Fibroblast of lung (primary cell): ENCODE data around the gene SAYSD1. TPM values are rescaled to one million over a fixed set of nuclear protein-coding genes. Genes with fewer than 3 reads are reported as not detected.

Source experiments
- DNase-seq, 2 donors: peaks; one replicate each; pipeline versions ENCODE4 v3.0.0 to v3.0.0-alpha.2; 2010; ENCODE audit warnings: low read depth in 2 of 2
- H2AFZ ChIP-seq: 2 replicates; pipeline ENCODE4 v1.5.1; 2012; ENCODE audit warnings: low read length, control low read depth, inconsistent platforms
- H3K27ac ChIP-seq: 2 replicates; pipeline ENCODE4 v1.5.1; 2011; ENCODE audit warnings: low read length, control low read depth; ENCODE audit not compliant: insufficient read depth
- H3K27me3 ChIP-seq: 2 replicates; pipeline ENCODE4 v1.5.1; 2011; ENCODE audit warnings: mild to moderate bottlenecking, low read length; ENCODE audit not compliant: control insufficient read depth, insufficient read depth
- H3K36me3 ChIP-seq: 2 replicates; pipeline ENCODE4 v1.5.1; 2011; ENCODE audit warnings: low read length; ENCODE audit not compliant: control insufficient read depth, insufficient read depth
- H3K4me1 ChIP-seq: 2 replicates; pipeline ENCODE4 v1.5.1; 2011; ENCODE audit warnings: low read length; ENCODE audit not compliant: control insufficient read depth, insufficient read depth; ENCODE audit errors: extremely low read depth
- H3K4me2 ChIP-seq: 2 replicates; pipeline ENCODE4 v1.5.1; 2011; ENCODE audit warnings: low read length, control low read depth; ENCODE audit not compliant: insufficient read depth; ENCODE audit errors: extremely low read depth
- H3K4me3 ChIP-seq, 4 experiments: fragments of 200-600 bp in 1 of 4; sonication (generic) in 1 of 4; replicated peaks in 1 of 4; 2 replicates each; pipeline ENCODE4 v1.5.1; 2011 to 2016; ENCODE audit warnings: low read length in 4 of 4, low read depth in 3 of 4, mild to moderate bottlenecking in 3 of 4, control low read depth in 2 of 4, inconsistent platforms in 1 of 4, mixed read lengths in 1 of 4; ENCODE audit not compliant: insufficient read depth in 1 of 4; ENCODE audit errors: control extremely low read depth in 1 of 4
- H3K79me2 ChIP-seq: 2 replicates; pipeline ENCODE4 v1.5.1; 2012; ENCODE audit warnings: mild to moderate bottlenecking, low read length, inconsistent platforms; ENCODE audit not compliant: control insufficient read depth, insufficient read depth
- H3K9ac ChIP-seq: 2 replicates; pipeline ENCODE4 v1.5.1; 2011; ENCODE audit warnings: mild to moderate bottlenecking, low read length, control low read depth; ENCODE audit not compliant: insufficient read depth
- H3K9me3 ChIP-seq: 2 replicates; pipeline ENCODE4 v1.5.1; 2012; ENCODE audit warnings: low read depth, low read length; ENCODE audit not compliant: control insufficient read depth, insufficient read depth
- H4K20me1 ChIP-seq: 2 replicates; pipeline ENCODE4 v1.5.1; 2011; ENCODE audit warnings: low read length; ENCODE audit not compliant: control insufficient read depth, insufficient read depth; ENCODE audit errors: extremely low read depth
- EZH2 ChIP-seq: IDR thresholded peaks from 2 replicates; pipeline ENCODE4 v1.5.1; 2012; ENCODE audit warnings: low read length, control low read depth, mild to moderate bottlenecking; ENCODE audit errors: missing control alignments
- polyA plus RNA-seq, 2 donors: library from polyadenylated mRNA; depleted of rRNA in 1 of 2; stranded (reverse) in 1 of 2; unstranded in 1 of 2; fragments of >200 nt; gene quantifications; 2 replicates each; pipeline ENCODE4 v1.2.1, GENCODE V29; 2011 to 2012; ENCODE audit warnings: missing spikeins in 1 of 2
- total RNA-seq: library from RNA; depleted of rRNA; stranded (reverse); fragments of >200 nt; gene quantifications from 2 replicates; pipeline ENCODE4 v1.2.1, GENCODE V29; 2014
- TF ChIP-seq, protein P1 (sequence below), 2 donors: IDR thresholded peaks in 1 of 2; conservative IDR thresholded peaks in 1 of 2; 1 replicate in 1 of 2; 2 replicates in 1 of 2; pipeline ENCODE4 v1.5.1; 2011 to 2012; ENCODE audit warnings: low read length in 2 of 2, control low read depth in 1 of 2, inconsistent platforms in 1 of 2, low read depth in 1 of 2, mild to moderate bottlenecking in 1 of 2

The SAYSD1 gene
- total and polyA plus RNA-seq, 2 donors (not counting 1 experiment from before 2014, with no cell fraction given) = 11.9 to 13.9 TPM

DNA sequence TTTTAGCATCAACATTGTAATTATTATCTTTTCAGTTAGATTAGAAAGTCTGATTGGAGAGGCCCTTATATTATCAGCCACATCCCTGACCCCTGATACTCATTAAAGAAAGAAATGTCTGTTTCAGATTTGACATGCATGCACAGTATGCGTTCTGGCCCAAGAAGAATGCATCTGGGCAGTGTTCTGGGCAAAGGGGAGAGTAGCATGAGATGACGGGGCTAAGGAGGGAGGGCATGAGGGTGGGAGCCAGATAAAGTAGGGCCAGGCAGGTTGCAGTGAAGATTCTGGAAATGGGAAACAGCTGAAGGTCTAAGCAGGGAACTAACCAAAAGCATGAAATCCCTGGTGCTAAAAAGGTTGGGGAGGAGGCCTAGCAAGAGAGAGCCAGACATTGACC is 7.3 kb downstream of the SAYSD1 start:
- Histone ChIP-seq H3K9me3 (no peaks in the 10 kb centered on the region), H3K4me1 (peaks cover 2% of the 10 kb centered on the region), H3K79me2 (no peaks in the 10 kb centered on the region), H3K9ac (no peak overlapping the region), H3K4me2 (no peak overlapping the region), H3K4me3 (no peak overlapping the region), H3K27ac (no peak overlapping the region), H2AFZ (no peak overlapping the region), H3K36me3 (no peaks in the 10 kb centered on the region), H3K27me3 (no peaks in the 10 kb centered on the region), H4K20me1 (no peaks in the 10 kb centered on the region)
- TF ChIP-seq, protein P1, sequence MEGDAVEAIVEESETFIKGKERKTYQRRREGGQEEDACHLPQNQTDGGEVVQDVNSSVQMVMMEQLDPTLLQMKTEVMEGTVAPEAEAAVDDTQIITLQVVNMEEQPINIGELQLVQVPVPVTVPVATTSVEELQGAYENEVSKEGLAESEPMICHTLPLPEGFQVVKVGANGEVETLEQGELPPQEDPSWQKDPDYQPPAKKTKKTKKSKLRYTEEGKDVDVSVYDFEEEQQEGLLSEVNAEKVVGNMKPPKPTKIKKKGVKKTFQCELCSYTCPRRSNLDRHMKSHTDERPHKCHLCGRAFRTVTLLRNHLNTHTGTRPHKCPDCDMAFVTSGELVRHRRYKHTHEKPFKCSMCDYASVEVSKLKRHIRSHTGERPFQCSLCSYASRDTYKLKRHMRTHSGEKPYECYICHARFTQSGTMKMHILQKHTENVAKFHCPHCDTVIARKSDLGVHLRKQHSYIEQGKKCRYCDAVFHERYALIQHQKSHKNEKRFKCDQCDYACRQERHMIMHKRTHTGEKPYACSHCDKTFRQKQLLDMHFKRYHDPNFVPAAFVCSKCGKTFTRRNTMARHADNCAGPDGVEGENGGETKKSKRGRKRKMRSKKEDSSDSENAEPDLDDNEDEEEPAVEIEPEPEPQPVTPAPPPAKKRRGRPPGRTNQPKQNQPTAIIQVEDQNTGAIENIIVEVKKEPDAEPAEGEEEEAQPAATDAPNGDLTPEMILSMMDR (conservative IDR thresholded peaks at IDR 0.05 in 1 of 2, IDR thresholded peaks at IDR 0.05 in 1 of 2; ENCODE audit: low read depth in 1 of 2, low read length in 2 of 2) = no peak
- no peak for DNase-seq

DNA sequence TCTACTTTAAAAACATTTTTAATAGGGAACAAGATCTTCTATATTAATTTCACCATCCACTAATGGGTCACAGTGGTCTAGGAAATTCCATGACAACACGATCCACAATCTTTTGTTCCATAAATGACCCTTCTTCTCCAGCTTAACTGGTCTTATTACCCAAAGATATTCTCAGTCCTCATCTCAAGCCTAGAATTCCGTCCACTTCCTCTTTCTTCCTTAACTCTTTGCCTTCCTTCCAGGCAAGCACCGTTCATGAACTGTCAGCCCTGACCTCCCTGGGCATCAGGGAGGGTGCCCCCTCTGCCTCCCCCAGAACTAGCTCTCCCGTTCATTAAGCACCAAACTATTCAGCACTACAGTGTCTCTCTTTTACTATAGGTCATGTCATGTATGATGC is 8.0 kb downstream of the SAYSD1 start:
- no peak overlapping the region for H3K4me3 ChIP-seq
- H2AFZ ChIP-seq = no peak overlapping the region
- no peak for DNase-seq
- H3K4me1 ChIP-seq = peaks cover 4% of the 10 kb centered on the region
- no peaks in the 10 kb centered on the region for H3K36me3 ChIP-seq
- no peak overlapping the region for H3K4me2 ChIP-seq
- no peaks in the 10 kb centered on the region for H4K20me1 ChIP-seq
- H3K27ac ChIP-seq = no peak overlapping the region
- H3K9me3 ChIP-seq = no peaks in the 10 kb centered on the region
- H3K79me2 ChIP-seq = no peaks in the 10 kb centered on the region
- no peak overlapping the region for H3K9ac ChIP-seq
- H3K27me3 ChIP-seq = no peaks in the 10 kb centered on the region
- TF ChIP-seq, protein P1 (conservative IDR thresholded peaks at IDR 0.05 in 1 of 2, IDR thresholded peaks at IDR 0.05 in 1 of 2; ENCODE audit: low read depth in 1 of 2, low read length in 2 of 2) = no peak
- TF ChIP-seq EZH2 = no peak

DNA sequence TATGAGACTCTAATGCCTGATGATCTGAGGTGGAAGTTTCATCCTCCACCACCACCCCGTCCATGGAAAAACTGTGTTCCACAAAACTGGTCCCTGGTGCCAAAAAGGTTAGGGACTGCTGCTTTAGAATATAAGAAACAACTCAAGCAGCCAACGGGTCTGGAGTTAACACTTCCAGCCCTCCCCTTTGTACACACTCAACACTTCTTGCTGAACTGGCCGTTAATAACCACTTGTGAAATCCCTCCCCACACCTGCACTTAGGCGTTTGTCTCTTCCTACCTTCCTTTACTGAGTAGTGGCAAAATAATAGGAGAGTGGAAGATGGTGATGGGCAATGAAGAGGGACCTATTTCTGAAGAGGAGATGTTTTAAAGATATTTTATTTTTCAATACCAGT is 10.5 kb downstream of the SAYSD1 start:
- Histone ChIP-seq H3K27ac (no peak overlapping the region), H3K9me3 (no peaks in the 10 kb centered on the region), H3K27me3 (no peaks in the 10 kb centered on the region), H3K9ac (no peak overlapping the region), H3K79me2 (no peaks in the 10 kb centered on the region), H2AFZ (no peak overlapping the region), H3K4me3 (no peak overlapping the region), H4K20me1 (no peaks in the 10 kb centered on the region), H3K4me2 (no peak overlapping the region), H3K36me3 (no peaks in the 10 kb centered on the region), H3K4me1 (peaks cover 4% of the 10 kb centered on the region)
- no peak for DNase-seq
- no peak for TF ChIP-seq EZH2
- TF ChIP-seq, protein P1 (conservative IDR thresholded peaks at IDR 0.05 in 1 of 2, IDR thresholded peaks at IDR 0.05 in 1 of 2; ENCODE audit: low read depth in 1 of 2, low read length in 2 of 2) = no peak
